ENCODE results near the gene PTPN22.

DNA sequence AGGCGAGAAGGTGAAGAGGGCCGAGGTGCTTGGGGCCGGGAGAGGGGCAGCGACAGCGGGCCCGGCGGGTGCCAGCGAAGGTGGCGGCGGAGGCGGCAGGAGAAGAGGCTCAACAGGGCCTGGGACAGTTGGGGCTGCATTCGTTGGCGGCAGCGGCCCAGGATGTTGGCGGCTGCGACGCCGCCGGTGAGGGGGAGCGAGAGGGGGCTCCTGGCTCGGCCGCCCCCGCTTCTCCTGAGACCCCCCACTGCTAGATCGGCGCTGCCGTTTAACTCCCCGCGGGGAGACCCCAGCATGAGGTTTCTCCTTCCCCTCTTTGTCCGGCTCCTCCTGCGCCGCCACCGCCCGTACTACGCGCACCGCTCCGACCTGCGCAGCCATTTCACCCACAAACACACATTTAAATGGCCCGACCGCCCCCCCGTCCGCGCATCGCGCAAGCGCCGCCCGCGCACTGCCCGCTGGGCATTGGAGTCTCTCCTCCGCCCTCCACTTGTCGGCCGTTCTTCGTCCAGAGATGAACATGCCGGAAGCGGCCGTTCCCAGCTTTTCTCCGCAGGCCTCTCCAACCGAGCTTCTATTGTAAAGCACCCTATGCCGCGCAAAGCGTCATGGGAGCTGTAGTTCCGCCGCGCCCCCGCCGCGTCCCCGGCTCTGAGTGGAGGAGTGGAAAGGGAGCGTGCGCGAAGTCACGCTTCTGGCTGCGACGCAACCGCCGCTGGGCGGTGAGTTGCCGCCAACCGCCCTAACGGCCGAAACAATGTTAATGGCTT is 59.4 kb downstream of the PTPN22 start, which contains the start of gene RSBN1:
- TF ChIP-seq, protein P1, sequence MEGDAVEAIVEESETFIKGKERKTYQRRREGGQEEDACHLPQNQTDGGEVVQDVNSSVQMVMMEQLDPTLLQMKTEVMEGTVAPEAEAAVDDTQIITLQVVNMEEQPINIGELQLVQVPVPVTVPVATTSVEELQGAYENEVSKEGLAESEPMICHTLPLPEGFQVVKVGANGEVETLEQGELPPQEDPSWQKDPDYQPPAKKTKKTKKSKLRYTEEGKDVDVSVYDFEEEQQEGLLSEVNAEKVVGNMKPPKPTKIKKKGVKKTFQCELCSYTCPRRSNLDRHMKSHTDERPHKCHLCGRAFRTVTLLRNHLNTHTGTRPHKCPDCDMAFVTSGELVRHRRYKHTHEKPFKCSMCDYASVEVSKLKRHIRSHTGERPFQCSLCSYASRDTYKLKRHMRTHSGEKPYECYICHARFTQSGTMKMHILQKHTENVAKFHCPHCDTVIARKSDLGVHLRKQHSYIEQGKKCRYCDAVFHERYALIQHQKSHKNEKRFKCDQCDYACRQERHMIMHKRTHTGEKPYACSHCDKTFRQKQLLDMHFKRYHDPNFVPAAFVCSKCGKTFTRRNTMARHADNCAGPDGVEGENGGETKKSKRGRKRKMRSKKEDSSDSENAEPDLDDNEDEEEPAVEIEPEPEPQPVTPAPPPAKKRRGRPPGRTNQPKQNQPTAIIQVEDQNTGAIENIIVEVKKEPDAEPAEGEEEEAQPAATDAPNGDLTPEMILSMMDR (IDR thresholded peaks at IDR 0.05) = peak in 4 of 12 donors; percentile 7 to 29 (median 26)
- TF ChIP-seq POLR2A (IDR thresholded peaks at IDR 0.05) = peak; percentile 91 to 95

All from heart left ventricle (tissue), 13 donors.